Type B pancreatic cell (in vitro differentiated cells): ENCODE results near the gene SIRT7. TPM values are rescaled to one million over a fixed set of nuclear protein-coding genes. Genes with fewer than 3 reads are reported as not detected.

Experiments
- DNase-seq: peaks from one replicate; pipeline ENCODE4 v3.0.0; 2021; ENCODE audit warnings: mixed read lengths; ENCODE audit not compliant: unreplicated experiment; ENCODE audit errors: extremely low spot score
- H3K27ac Mint-ChIP-seq: 2 replicates; pipeline ENCODE4 v1.8.0; 2021; ENCODE audit warnings: mild to moderate bottlenecking, mixed read lengths
- H3K27me3 Mint-ChIP-seq: 2 replicates; pipeline ENCODE4 v1.8.0; 2021; ENCODE audit warnings: mixed read lengths
- H3K36me3 Mint-ChIP-seq: 2 replicates; pipeline ENCODE4 v1.8.0; 2021; ENCODE audit warnings: mixed read lengths
- H3K4me1 Mint-ChIP-seq: one replicate; pipeline ENCODE4 v1.8.0; 2021; ENCODE audit warnings: mixed read lengths; ENCODE audit not compliant: unreplicated experiment
- H3K4me3 Mint-ChIP-seq: 2 replicates; pipeline ENCODE4 v1.8.0; 2021; ENCODE audit warnings: mild to moderate bottlenecking, mixed read lengths
- H3K9me3 Mint-ChIP-seq: 2 replicates; pipeline ENCODE4 v1.8.0; 2021; ENCODE audit warnings: mixed read lengths
- total RNA-seq: library from RNA; stranded (reverse); gene quantifications from 2 replicates; pipeline ENCODE4 v1.2.1, GENCODE V29; 2021; ENCODE audit warnings: low replicate concordance
- TF ChIP-seq, protein P1 (sequence below): fragments of 200-600 bp; sonication (generic); conservative IDR thresholded peaks from 2 replicates; pipeline ENCODE4 v1.5.0; 2021; ENCODE audit warnings: antibody characterized with exemption, mild to moderate bottlenecking

SIRT7 gene
- total RNA-seq, 1 donor from 2014 or later = 29.9 TPM

DNA sequence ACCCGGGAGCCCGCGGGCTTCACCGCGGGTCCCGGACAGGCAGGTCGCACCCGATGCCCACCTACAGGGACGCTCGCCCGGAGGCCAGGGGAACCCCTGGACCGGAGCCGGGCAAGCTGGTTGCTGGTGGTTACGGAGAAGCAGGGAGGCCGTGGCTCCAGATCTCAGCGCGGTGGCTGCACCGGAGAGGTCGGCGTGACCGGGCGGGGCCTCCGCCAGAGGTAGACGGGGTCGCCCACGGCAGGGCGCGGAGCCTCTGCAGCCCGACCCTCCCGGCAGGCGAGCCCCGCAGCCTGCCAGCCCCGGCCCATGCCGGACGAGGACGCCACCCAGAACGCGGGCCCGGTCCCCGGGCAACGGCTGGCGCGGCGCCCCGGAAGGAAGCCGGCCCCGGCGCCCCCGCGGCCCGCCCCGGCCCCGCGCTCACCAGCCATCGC lies 7.1 kb downstream of the SIRT7 start:
- Mint-ChIP-seq H3K4me1 (peaks cover 5% of the 10 kb centered on the region), H3K4me3 (peak overlapping the region; percentile 93), H3K36me3 (peaks cover 10% of the 10 kb centered on the region), H3K9me3 (no peaks in the 10 kb centered on the region), H3K27ac (peak overlapping the region; percentile 90), H3K27me3 (no peaks in the 10 kb centered on the region)
- no peak for DNase-seq
- TF ChIP-seq, protein P1, sequence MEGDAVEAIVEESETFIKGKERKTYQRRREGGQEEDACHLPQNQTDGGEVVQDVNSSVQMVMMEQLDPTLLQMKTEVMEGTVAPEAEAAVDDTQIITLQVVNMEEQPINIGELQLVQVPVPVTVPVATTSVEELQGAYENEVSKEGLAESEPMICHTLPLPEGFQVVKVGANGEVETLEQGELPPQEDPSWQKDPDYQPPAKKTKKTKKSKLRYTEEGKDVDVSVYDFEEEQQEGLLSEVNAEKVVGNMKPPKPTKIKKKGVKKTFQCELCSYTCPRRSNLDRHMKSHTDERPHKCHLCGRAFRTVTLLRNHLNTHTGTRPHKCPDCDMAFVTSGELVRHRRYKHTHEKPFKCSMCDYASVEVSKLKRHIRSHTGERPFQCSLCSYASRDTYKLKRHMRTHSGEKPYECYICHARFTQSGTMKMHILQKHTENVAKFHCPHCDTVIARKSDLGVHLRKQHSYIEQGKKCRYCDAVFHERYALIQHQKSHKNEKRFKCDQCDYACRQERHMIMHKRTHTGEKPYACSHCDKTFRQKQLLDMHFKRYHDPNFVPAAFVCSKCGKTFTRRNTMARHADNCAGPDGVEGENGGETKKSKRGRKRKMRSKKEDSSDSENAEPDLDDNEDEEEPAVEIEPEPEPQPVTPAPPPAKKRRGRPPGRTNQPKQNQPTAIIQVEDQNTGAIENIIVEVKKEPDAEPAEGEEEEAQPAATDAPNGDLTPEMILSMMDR = no peak

- peaks cover 8% of the 10 kb centered on the region for H3K36me3 Mint-ChIP-seq
- no peak for DNase-seq
These were observed 7.8 kb downstream of the SIRT7 start for GRCh38 chr17:81909966-81910839.

GRCh38 chr17:81909231-81909630 lies 8.7 kb downstream of the SIRT7 start:
- Mint-ChIP-seq H3K4me3 (peak overlapping the region; percentile 93), H3K36me3 (peaks cover 8% of the 10 kb centered on the region), H3K27ac (no peak overlapping the region), H3K27me3 (no peaks in the 10 kb centered on the region), H3K4me1 (peaks cover 5% of the 10 kb centered on the region), H3K9me3 (no peaks in the 10 kb centered on the region)
- TF ChIP-seq, protein P1 = no peak
- no peak for DNase-seq

More at GRCh38 chr17:81909966-81910839, 7.8 kb downstream of the SIRT7 start:
- TF ChIP-seq, protein P1 = no peak
- peaks cover 5% of the 10 kb centered on the region for H3K4me1 Mint-ChIP-seq
- no peaks in the 10 kb centered on the region for H3K27me3 Mint-ChIP-seq
- peak overlapping the region; percentile 90 for H3K27ac Mint-ChIP-seq
- H3K4me3 Mint-ChIP-seq = peak overlapping the region; percentile 93
- H3K9me3 Mint-ChIP-seq = no peaks in the 10 kb centered on the region

DNA sequence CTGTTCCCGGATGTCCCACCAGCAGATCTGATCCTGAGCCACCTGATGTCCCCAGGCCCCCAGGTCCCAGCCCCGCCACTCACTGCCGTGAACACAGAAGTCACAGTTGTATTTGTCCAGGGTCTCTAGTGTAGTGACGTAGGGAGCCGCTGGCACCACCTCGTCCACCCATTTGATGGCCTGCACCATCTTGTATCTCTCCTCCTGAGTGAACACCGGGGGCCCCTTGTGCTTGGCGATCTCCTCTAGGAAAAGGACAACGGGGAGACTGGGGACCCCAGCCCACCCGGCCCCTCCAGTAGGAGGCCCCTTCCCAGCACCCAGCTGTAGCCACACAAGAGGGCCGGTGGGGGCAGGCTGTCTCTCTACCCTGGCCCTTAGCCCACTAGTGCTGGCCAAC lies 9.2 kb downstream of the SIRT7 start:
- H3K9me3 Mint-ChIP-seq = no peaks in the 10 kb centered on the region
- H3K4me3 Mint-ChIP-seq = no peak overlapping the region
- no peak for DNase-seq
- TF ChIP-seq, protein P1 = no peak
- H3K27me3 Mint-ChIP-seq = no peaks in the 10 kb centered on the region
- H3K36me3 Mint-ChIP-seq = peaks cover 8% of the 10 kb centered on the region
- no peak overlapping the region for H3K27ac Mint-ChIP-seq
- H3K4me1 Mint-ChIP-seq = peaks cover 5% of the 10 kb centered on the region

DNA sequence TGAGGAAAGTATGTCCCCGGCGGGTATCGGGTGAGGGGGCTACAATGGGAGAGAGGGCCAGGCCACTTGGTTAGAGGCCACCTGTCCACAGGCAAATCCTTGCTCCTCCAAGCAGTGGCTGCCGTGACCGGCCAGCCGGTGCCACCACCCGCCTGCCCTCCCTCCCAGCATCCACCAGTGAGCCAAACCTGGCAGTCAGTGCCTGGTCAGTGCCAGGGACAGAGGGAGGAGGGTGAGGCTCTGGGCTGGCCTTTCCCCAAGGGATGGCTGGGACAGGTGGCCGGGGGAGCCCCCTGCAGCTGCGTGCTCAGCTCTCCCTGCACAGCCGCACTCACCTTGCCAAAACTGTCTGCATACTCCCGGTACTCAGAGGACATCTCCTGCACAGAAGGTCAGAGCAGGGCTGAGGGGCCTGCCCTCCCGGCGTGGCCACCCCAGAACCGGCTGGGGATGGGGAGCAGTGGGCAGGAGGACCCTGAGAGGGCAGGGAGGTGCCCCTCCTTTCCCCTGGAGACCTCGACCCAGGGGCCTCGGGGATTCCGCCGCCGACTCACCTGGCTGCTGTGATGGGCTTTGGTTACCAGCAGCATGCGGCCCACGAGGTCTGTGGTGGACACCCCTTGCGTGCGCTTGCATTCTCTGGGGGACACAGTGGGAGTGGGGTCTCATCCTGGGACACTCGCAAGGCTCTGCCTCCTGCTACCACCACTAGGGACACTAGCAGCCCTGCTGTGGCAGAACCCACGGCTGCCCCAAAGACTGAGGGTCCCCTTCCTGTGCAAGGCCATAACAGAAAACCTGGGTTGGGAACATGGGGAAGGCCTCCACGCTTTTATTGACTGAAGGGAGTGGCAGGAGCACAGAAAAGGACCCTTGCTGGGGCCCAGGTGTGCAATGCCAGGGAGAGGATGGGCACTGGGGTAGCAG lies 10.5 kb downstream of the SIRT7 start:
- Mint-ChIP-seq H3K9me3 (no peaks in the 10 kb centered on the region), H3K36me3 (no peaks in the 10 kb centered on the region), H3K27me3 (no peaks in the 10 kb centered on the region), H3K4me1 (no peaks in the 10 kb centered on the region), H3K27ac (no peak overlapping the region), H3K4me3 (no peak overlapping the region)
- TF ChIP-seq, protein P1 = peak; percentile 24
- DNase-seq = no peak
